Hindlimb muscle (tissue), 1 donor: ENCODE measurements around the gene AIMP1. TPM values are rescaled to one million over a fixed set of nuclear protein-coding genes. Genes with fewer than 3 reads are reported as not detected.
"Not testable (repeated sequence)": the region's sequence is repeated elsewhere in the genome, so short reads cannot be mapped to it uniquely, and the experiment has no call there.

ENCODE experiments used
- DNase-seq: peaks from one replicate; pipeline ENCODE4 v3.0.0-alpha.2; 2013
- polyA plus RNA-seq: library from polyadenylated mRNA; unstranded; fragments of 120-200 nt; gene quantifications from one replicate; pipeline ENCODE4 v1.2.1, GENCODE V29; 2013; ENCODE audit not compliant: insufficient read length

The AIMP1 gene
- polyA plus RNA-seq, 1 donor: 37.8 TPM

- no peak for DNase-seq
These were observed 3.3 kb upstream of the AIMP1 start for GRCh38 chr4:106312997-106313522.

DNA sequence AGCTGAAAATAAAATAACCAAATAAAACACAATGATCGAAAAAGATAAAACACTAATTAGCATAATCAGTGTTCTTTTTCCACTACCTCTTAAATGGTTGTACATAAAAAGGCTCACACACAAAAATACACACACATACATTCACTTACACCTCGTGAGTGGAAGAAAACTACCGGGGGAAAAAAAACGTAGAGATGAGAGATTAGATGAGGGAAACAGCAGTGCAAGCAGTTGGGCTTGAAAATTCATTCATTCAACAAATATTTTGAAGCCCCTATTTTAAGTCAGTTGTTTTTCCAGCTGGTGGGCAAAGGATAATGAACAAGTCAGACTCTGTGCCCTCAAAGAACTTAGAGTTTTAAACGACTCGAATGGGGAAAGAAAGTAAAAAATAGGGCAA, 1.4 kb upstream of the AIMP1 start:
- DNase-seq: no peak

DNA sequence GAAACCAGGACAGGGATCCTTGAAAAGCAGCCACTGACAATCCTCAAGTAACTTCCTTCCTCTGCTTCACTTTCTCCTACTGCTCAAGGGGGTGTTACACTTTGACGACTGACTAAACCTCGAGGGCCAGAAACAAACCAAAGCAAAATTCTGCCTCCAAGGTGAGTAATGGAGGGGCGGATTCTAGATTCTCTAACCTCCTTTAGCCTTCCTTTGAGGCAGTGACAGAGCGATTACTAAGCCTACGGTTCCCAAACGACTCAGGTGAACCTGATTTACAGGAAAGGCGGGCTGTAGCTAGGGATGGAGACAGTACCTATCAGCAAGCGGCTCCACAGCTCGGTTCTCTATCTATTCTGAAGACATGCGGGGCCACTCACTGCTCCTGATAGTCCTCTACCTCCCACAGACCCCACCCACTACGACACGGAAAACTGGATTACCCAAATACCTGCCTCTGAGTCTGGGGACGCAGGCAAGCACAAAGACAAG, 828 bp upstream of the AIMP1 start:
- DNase-seq: no peak

DNA sequence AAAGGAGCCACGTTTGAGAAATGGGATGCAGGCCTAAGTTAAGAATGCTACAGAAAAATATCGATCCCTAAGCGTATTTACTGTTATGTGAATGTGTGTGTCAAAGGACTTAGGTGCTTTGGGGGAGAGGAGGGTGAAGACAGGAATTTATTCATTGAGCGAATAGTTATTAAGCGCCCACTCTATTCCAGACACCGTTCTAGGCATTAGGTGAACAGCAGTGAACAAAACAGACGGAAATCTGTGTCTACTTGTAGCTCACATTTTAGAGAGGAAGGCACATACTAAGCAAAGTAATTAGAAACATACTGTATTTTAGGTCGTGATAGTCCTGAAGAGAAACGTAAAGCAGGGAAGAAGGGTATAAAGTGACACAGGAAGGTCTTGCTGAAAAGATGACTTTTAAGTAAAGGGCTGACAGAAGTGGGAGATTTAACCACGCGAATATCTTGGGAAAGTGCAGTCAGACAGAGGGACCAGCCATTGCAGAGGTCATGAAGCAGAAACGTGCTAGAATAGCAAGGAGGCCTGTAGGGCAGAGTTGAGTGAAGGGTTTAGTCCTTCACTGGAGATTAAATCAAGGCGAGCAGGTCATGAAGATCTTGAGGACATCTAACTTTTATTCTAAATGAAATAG, 541 bp downstream of the AIMP1 start:
- peak; percentile 30 for DNase-seq

DNA sequence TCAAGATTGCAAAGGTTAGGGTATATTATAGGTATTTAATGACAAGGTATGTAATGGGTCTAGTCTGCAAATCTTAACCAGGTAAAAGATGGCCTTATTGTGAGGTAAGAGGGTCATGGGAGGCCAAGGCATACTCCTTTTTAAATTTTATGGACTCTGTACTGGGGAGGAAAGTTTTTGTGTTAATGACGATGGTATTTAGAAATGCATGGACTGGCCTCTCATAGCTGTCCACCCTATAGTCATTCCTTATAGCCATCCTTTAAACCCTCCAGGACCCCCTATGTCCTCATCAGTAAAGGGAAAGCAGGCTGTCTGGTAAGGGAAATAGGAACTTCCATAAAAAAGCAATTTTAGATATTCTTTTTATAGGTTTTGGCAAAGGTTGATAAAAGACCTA, 1.5 kb downstream of the AIMP1 start:
- DNase-seq: no peak

- DNase-seq: no peak
These were observed 2.2 kb downstream of the AIMP1 start for GRCh38 chr4:106318511-106318910.

DNA sequence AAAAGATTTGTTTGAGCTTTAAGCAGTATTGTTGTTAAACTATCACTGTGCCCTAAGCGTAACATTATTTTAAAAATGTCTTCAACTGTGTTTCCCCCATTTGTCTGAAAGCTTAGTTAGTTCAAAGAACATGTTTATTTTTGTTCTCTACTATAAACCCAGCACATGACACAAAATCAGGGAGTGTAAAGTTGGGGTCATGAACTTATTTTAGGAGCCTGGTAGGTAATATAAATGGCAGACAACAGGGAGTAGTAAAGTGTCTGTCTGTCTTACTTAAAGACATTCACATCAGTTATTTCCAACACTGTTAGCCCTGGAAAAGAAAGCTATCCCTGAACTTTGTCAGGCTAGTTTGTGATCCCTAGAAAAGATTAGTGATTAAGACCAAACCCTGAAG, 3.9 kb downstream of the AIMP1 start:
- DNase-seq: no peak

DNA sequence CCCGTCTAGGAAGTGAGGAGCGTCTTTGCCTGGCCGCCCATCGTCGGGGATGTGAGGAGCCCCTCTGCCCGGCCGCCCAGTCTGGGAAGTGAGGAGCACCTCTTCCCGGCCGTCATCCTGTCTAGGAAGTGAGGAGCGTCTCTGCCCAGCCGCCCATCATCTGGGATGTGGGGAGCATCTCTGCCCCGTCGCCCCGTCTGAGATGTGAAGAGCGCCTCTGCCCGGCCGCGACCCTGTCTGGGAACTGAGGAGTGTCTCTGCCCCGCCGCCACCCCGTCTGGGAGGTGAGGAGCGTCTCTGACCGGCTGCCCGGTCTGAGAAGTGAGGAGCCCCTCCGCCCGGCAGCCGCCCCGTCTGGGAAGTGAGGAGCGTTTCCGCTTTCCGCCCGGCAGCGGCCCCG, 4.8 kb downstream of the AIMP1 start:
- not testable (repeated sequence) for DNase-seq

DNA sequence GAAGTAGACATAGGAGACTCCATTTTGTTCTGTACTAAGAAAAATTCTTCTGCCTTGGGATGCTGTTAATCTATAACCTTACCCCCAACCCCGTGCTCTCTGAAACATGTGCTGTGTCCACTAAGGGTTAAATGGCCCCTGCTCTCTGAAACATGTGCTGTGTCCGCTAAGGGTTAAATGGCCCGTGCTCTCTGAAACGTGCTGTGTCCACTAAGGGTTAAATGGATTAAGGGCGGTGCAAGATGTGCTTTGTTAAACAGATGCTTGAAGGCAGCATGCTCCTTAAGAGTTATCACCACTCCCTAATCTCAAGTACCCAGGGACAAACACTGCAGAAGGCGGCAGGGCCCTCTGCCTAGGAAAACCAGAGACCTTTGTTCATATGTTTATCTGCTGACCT, 5.5 kb downstream of the AIMP1 start:
- not testable (repeated sequence) for DNase-seq

- DNase-seq: no peak
These were observed 6.8 kb downstream of the AIMP1 start for GRCh38 chr4:106323119-106323518.

DNA sequence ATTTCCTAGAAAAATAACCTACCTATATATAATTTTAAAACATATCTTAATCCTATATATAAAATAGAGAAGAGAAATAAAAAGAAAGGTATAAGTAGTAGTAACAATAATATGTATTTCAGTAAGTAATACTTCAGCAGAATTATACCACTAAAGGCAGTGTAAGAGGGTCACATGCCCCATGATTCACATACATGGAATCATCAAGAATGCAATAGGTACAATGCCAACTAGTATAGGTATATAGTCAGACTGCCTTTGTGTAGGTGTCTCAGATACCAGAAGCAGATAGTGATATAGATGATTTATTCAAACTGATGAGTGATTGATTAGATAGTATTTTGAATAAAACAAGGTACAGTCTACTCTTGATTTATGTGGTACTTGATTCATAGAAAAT, 9.4 kb downstream of the AIMP1 start:
- no peak for DNase-seq

DNA sequence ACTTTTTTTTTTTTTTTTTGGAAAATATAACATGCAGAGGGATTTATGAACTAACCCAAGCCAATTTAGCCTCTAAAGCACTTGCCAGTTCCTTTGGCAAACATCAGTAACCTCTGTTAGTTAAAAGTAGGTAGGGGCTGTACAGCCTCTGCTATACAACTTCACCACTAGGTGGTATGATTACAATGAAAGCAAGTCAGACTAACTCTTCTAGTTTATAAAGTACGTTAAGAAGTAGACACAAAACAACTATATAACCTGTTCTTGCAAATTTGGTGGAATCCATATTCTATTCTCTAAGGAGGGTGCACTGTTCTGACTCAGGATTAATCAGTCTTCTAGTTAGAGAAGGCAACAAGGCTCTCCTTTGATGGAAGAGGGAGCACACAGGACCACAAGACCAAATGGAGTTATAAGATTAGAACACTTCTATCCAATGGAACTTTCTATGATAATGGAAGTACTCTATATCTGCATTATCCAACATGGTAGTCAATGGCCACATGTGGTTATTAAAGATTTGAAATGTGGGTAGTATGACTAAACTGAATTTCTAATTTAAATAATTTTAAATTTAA, 12.8 kb downstream of the AIMP1 start:
- peak; percentile 26 for DNase-seq

DNA sequence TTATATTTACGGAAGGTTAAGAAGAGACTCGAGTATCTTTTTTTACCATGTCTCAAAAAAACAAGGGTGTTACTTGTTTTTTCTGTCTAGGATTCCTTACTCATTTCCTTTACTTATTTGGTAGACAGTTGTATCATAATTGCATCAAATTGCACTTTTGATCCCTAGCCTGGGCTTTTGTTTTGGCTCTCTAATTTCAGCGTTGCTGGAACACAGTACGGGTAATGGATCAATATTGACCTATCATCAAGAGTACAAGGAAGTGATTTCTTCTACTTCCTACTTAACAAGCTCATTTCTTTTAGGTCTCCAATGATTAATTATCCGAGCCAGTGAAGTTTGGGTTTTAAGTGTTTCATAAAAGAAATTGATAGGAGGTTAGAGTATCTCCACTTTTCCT, 16.8 kb downstream of the AIMP1 start:
- DNase-seq: no peak

- no peak for DNase-seq
These were observed 18.6 kb downstream of the AIMP1 start for GRCh38 chr4:106334741-106335470.

- no peak for DNase-seq
These were observed 20.3 kb downstream of the AIMP1 start for GRCh38 chr4:106336618-106337017.

DNA sequence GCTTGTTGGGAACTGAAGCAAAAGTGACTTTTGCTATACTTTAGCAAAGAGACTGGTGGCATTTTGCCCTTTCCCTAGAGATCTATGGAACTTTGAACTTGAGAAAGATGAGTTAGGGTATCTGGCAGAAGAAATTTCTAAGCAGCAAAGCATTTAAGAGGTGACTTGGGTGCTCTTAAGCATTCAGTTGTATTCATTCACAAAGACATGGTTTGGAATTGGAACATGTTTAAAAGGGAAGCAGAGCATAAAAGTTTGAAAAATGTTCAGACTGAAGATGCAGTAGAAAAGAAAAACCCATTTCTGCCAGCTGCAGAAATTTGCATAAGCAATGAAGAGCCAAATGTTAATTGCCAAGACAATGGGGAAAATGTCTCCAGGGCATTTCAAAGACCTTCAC, 21.6 kb downstream of the AIMP1 start:
- no peak for DNase-seq

DNA sequence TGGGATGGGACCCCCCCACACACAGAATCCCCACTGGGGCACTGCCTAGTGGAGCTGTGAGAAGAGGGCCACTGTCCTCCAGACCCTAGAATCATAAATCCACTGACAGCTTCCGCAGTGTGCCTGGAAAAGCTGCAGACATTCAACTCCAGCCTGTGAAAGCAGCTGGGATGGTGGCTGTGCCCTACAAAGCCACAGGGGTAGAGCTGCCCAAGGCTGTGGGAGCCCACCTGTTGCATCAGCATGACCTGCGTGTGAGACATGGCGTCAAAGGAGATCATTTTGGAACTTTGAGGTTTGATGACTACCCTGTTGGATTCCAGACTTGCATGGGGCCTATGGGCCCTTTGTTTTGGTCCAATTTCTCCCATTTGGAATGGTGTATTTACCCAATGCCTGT, 22.3 kb downstream of the AIMP1 start:
- DNase-seq: no peak

GRCh38 chr4:106339431-106339830, 23.1 kb downstream of the AIMP1 start:
- no peak for DNase-seq

- DNase-seq: no peak
These were observed 24.4 kb downstream of the AIMP1 start for GRCh38 chr4:106340774-106341173.

GRCh38 chr4:106343865-106344646, 27.7 kb downstream of the AIMP1 start:
- DNase-seq: no peak

GRCh38 chr4:106344647-106344970, 28.3 kb downstream of the AIMP1 start:
- DNase-seq: no peak

DNA sequence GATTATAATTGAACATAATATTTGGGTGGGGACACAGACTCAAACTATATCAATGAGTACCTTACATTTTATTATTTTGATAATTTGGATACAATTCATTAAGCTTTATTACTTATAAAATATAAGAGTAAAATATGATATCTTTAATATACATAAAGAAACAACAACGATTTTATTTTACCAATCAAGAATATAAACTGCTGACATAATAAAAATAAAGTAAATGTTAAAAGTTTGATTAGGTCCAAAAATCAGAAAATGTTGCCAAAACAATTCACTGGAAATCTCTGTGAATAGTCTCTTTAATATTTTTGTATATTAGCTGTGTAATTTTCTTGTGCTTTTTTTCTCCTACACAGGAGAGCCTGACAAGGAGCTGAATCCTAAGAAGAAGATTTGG, 30.8 kb downstream of the AIMP1 start:
- DNase-seq: no peak

- no peak for DNase-seq
These were observed 34.7 kb downstream of the AIMP1 start for GRCh38 chr4:106351016-106351415.
